Testis (tissue), 3 donors: ENCODE results near the gene NMNAT3. TPM values are rescaled to one million over a fixed set of nuclear protein-coding genes. Genes with fewer than 3 reads are reported as not detected.

Experiments
- DNase-seq: peaks from one replicate; pipeline ENCODE4 v3.0.0-alpha.2; 2019
- H3K27ac ChIP-seq, 2 donors: fragments of 200-600 bp; sonication (generic); one replicate each; pipeline ENCODE4 v1.5.1; 2019
- H3K27me3 ChIP-seq: fragments of 200-600 bp; sonication (generic); one replicate; pipeline ENCODE4 v1.5.1; 2019
- H3K36me3 ChIP-seq: fragments of 200-600 bp; sonication (generic); one replicate; pipeline ENCODE4 v1.5.1; 2017; ENCODE audit warnings: low read depth; ENCODE audit errors: missing control alignments
- H3K4me1 ChIP-seq: fragments of 200-600 bp; sonication (generic); one replicate; pipeline ENCODE4 v1.5.1; 2019
- H3K4me3 ChIP-seq, 2 donors: fragments of 200-600 bp; sonication (generic); one replicate each; pipeline ENCODE4 v1.5.1; 2017 to 2019
- H3K9me3 ChIP-seq: fragments of 200-600 bp; sonication (generic); one replicate; pipeline ENCODE4 v1.5.1; 2017
- CTCF ChIP-seq, 3 experiments: fragments of 450-650 bp in 2 of 3; fragments of 200-600 bp in 1 of 3; sonication (generic) in 1 of 3; IDR thresholded peaks; one replicate each; pipeline ENCODE4 v1.5.1; 2016 to 2019; ENCODE audit warnings: antibody characterized with exemption in 3 of 3, mild to moderate bottlenecking in 2 of 3, moderate library complexity in 1 of 3
- POLR2A ChIP-seq: fragments of 450-650 bp; IDR thresholded peaks from one replicate; pipeline ENCODE4 v1.6.1; 2017; ENCODE audit warnings: antibody characterized with exemption, mild to moderate bottlenecking, moderate library complexity
- WGBS, 2 donors: methylation state at CpG; one replicate each; pipeline ENCODE4 v1.1.5; 2018; 5-methylcytosine and 5-hydroxymethylcytosine counted together
- intact Hi-C: fragments of 100-400 bp; cut with DNase I; formaldehyde crosslinking; loops from one replicate; pipeline ENCODE4 v1.15.1; 2023; ENCODE audit warnings: low total_unique reads
- polyA plus RNA-seq: library from polyadenylated mRNA; stranded (reverse); fragments of 350-450 nt; fragmentation: Illumina TruSeq; extraction: RNeasy Lipid Tissue Mini Kit (QIAGEN cat#74804); gene quantifications from one replicate; pipeline ENCODE4 v1.2.3, GENCODE V29; 2014; ENCODE audit warnings: low read depth, low replicate concordance; ENCODE audit not compliant: insufficient read depth
- total RNA-seq, 2 donors: library from RNA; depleted of rRNA; stranded (reverse); fragments of >200 nt; gene quantifications; one replicate each; pipeline ENCODE4 v1.2.3, GENCODE V29; 2016

The NMNAT3 gene
- total and polyA plus RNA-seq, 3 donors from 2014 or later, result 21.1 to 76.5 (median 23.9) TPM

GRCh38 chr3:139679220-139679775 lies 1.5 kb upstream of the NMNAT3 start:
- Histone ChIP-seq H3K27me3 (no peaks in the 10 kb centered on the region), H3K27ac (no peak overlapping the region), H3K36me3 (no peaks in the 10 kb centered on the region), H3K4me1 (peaks cover 5% of the 10 kb centered on the region), H3K9me3 (no peaks in the 10 kb centered on the region), H3K4me3 (no peak overlapping the region)
- intact Hi-C loops, result no loop called here
- WGBS, 2 donors, result 90 to 93% methylated on average over 5 of the region's 5 CpGs
- TF ChIP-seq POLR2A (no peak), CTCF (IDR thresholded peaks at IDR 0.05) (no peak)
- no peak for DNase-seq

GRCh38 chr3:139676632-139677387 lies 962 bp downstream of the NMNAT3 start:
- Histone ChIP-seq H3K4me1 (peaks cover 5% of the 10 kb centered on the region), H3K27me3 (no peaks in the 10 kb centered on the region), H3K36me3 (no peaks in the 10 kb centered on the region), H3K4me3 (peak overlapping the region; percentile 69 to 76), H3K27ac (no peak overlapping the region), H3K9me3 (no peaks in the 10 kb centered on the region)
- TF ChIP-seq POLR2A, result no peak
- no peak for TF ChIP-seq CTCF (IDR thresholded peaks at IDR 0.05)
- DNase-seq, result no peak
- intact Hi-C loops, result no loop called here
- 47 to 50% methylated on average over 10 of the region's 10 CpGs for WGBS, 2 donors

- WGBS, 2 donors, result 78 to 85% methylated on average over 1 of the region's 1 CpG
- no peak for TF ChIP-seq CTCF (IDR thresholded peaks at IDR 0.05)
- no peak for TF ChIP-seq POLR2A
- H3K4me3 ChIP-seq, result no peak overlapping the region
- no peak overlapping the region for H3K27ac ChIP-seq
- no peaks in the 10 kb centered on the region for H3K27me3 ChIP-seq
- H3K9me3 ChIP-seq, result no peaks in the 10 kb centered on the region
- DNase-seq, result no peak
- peaks cover 5% of the 10 kb centered on the region for H3K4me1 ChIP-seq
- no peaks in the 10 kb centered on the region for H3K36me3 ChIP-seq
- intact Hi-C loops, result no loop called here
Measured at GRCh38 chr3:139676108-139676507, 1.7 kb downstream of the NMNAT3 start.

GRCh38 chr3:139675327-139675726 lies 2.4 kb downstream of the NMNAT3 start:
- DNase-seq, result no peak
- no peak overlapping the region for H3K27ac ChIP-seq
- 95 to 96% methylated on average over 2 of the region's 2 CpGs for WGBS, 2 donors
- H3K4me3 ChIP-seq, result no peak overlapping the region
- no peaks in the 10 kb centered on the region for H3K27me3 ChIP-seq
- intact Hi-C loops, result no loop called here
- no peaks in the 10 kb centered on the region for H3K9me3 ChIP-seq
- H3K4me1 ChIP-seq, result peaks cover 5% of the 10 kb centered on the region
- H3K36me3 ChIP-seq, result no peaks in the 10 kb centered on the region
- TF ChIP-seq POLR2A (no peak), CTCF (IDR thresholded peaks at IDR 0.05) (no peak)
